ACC112 (cell line): ENCODE measurements around the gene UCN3.

Experiments
- H2AFZ ChIP-seq: fragments of 200-600 bp; sonication (generic); one replicate; pipeline ENCODE4 v1.6.0; 2017; ENCODE audit warnings: antibody characterized with exemption, low read length; ENCODE audit not compliant: unreplicated experiment
- H3K27ac ChIP-seq: fragments of 200-600 bp; sonication (generic); 2 replicates; pipeline ENCODE4 v1.5.1; 2014; ENCODE audit warnings: low read depth, mild to moderate bottlenecking, antibody characterized with exemption, low read length, moderate library complexity
- H3K27me3 ChIP-seq: fragments of 200-600 bp; sonication (generic); 2 replicates; pipeline ENCODE4 v1.6.1; 2014; ENCODE audit warnings: mild to moderate bottlenecking, antibody characterized with exemption, low read length, moderate library complexity, mixed read lengths; ENCODE audit not compliant: insufficient read depth
- H3K36me3 ChIP-seq: fragments of 200-600 bp; sonication (generic); 2 replicates; pipeline ENCODE4 v1.6.1; 2016; ENCODE audit warnings: mild to moderate bottlenecking, antibody characterized with exemption, low read length, moderate library complexity, mixed read lengths; ENCODE audit not compliant: insufficient read depth
- H3K4me1 ChIP-seq: fragments of 200-600 bp; sonication (generic); one replicate; pipeline ENCODE4 v1.6.1; 2016; ENCODE audit warnings: low read length, mixed read lengths; ENCODE audit not compliant: insufficient read depth, unreplicated experiment, control insufficient read depth
- H3K4me3 ChIP-seq: fragments of 200-600 bp; sonication (generic); 2 replicates; pipeline ENCODE4 v1.5.1; 2014; ENCODE audit warnings: mild to moderate bottlenecking, low read depth, low read length
- H3K79me2 ChIP-seq: fragments of 200-600 bp; sonication (generic); one replicate; pipeline ENCODE4 v1.6.0; 2016; ENCODE audit warnings: low read length; ENCODE audit not compliant: control insufficient read depth, unreplicated experiment, insufficient read depth

The UCN3 gene, protein sequence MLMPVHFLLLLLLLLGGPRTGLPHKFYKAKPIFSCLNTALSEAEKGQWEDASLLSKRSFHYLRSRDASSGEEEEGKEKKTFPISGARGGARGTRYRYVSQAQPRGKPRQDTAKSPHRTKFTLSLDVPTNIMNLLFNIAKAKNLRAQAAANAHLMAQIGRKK

DNA sequence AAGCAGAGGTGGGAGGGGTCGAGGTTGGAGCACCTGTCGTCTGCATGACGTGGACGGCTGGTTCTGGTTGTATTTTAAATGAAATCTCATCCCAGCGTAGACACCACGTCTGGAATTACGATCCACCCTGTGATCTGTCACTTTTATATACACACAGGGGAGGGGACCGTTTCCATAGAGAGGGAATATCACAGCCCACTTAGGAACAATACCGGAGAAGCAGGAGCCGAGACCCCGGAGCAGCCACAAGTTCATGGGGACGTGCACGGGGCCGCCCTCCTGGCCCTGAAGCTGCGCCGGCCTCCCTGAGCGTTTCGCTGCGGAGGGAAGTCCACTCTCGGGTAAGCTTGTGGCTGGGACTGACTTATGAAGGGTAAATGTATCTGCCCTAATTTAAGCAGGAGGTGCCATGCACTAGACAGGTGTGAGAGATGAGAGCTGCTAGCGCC is at the start of gene UCN3:
UCN3 (plus strand) TSS at position 77 of the 449 bp plus-strand sequence. CDS start 8,755 bp downstream, outside the sequence.
- no peaks in the 10 kb centered on the region for H3K4me1 ChIP-seq
- H3K27me3 ChIP-seq, result peaks cover 90% of the 10 kb centered on the region
- H3K79me2 ChIP-seq, result no peaks in the 10 kb centered on the region
- H3K27ac ChIP-seq, result no peak within 1 kb of the TSS
- H3K36me3 ChIP-seq, result no peaks in the 10 kb centered on the region
- H2AFZ ChIP-seq, result no peak within 1 kb of the TSS
- no peak within 1 kb of the TSS for H3K4me3 ChIP-seq

DNA sequence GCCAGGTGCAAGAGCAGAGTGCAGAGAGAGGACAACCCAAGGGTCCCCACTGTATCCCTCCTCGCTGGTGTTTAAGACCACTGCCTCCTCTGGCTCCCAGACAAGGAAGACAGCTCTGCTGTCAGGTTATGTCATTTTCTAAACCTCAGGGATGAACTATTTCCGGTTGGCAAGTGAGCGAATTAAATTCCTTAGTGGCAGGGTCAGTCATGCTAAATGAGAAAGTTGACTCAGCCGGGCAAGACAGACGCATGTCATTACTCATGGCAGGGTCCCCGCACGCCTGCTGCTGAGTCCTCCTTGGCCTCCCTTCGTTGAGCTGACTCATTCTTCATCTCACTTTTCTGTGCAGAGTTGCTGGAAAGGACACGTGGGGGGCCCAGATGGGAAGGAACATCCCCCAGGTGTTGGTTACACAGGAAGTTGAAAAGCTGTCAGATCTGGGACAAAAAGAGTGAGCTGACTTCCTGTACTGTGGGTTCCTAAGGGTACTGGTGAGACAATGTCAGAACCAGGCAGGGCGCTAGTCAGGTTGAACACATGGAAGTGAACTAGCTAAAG is 47.1 kb upstream of the UCN3 start:
- Histone ChIP-seq H3K4me1 (peaks cover 15% of the 10 kb centered on the region), H3K27me3 (no peaks in the 10 kb centered on the region), H3K4me3 (no peak overlapping the region), H3K79me2 (no peaks in the 10 kb centered on the region), H2AFZ (peak overlapping the region; percentile 34), H3K27ac (peak overlapping the region; percentile 49), H3K36me3 (no peaks in the 10 kb centered on the region)

DNA sequence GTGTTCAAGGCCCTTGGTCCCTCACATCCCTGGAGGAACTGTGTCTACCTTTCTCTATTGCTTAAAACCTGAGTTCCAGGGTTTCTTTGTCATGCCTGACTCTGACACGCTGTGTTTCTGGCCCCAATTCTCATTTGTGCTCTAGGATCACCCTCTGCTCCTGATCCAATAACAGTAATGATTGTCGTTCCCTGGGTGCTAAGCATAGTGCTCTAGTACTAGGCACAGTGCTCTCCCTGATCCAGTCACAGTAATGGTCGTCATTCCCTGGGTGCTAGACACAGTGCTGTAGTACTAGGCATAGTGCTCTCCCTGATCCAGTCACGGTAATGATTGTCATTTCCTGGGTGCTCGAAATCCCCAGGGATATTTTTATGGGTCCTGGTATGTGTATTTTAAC is 46.6 kb upstream of the UCN3 start:
- Histone ChIP-seq H2AFZ (peak overlapping the region; percentile 34), H3K27me3 (0 out of 2 replicates have a peak, but pooled peaks cover under 1% of the 10 kb centered on the region), H3K36me3 (no peaks in the 10 kb centered on the region), H3K79me2 (no peaks in the 10 kb centered on the region), H3K4me1 (peaks cover 15% of the 10 kb centered on the region), H3K4me3 (no peak overlapping the region), H3K27ac (peak overlapping the region; percentile 46; the same call in 1 of the 2 replicates)

DNA sequence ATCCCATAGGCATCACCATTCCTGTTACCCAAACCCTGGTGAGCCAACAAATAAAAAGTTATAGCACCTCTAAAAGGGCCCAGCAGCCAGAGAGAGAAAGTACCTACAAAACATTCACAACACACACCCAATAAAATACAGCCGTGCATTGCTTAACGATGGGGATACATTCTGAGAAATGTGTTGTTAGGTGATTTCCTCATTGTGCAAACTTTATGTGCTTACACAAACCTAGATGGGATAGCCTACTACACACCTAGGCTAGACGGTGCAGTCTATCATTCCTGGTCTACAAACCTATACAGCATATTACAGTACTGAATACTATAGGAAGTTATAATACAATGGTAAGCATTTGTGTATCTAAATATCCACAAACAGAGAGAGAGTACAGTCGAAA is 44.9 kb upstream of the UCN3 start:
- no peak overlapping the region for H3K4me3 ChIP-seq
- no peaks in the 10 kb centered on the region for H3K36me3 ChIP-seq
- H3K4me1 ChIP-seq, result peaks cover 15% of the 10 kb centered on the region
- peaks cover 7% of the 10 kb centered on the region; the same call in 1 of the 2 replicates for H3K27me3 ChIP-seq
- no peak overlapping the region for H2AFZ ChIP-seq
- no peak overlapping the region for H3K27ac ChIP-seq
- H3K79me2 ChIP-seq, result no peaks in the 10 kb centered on the region

DNA sequence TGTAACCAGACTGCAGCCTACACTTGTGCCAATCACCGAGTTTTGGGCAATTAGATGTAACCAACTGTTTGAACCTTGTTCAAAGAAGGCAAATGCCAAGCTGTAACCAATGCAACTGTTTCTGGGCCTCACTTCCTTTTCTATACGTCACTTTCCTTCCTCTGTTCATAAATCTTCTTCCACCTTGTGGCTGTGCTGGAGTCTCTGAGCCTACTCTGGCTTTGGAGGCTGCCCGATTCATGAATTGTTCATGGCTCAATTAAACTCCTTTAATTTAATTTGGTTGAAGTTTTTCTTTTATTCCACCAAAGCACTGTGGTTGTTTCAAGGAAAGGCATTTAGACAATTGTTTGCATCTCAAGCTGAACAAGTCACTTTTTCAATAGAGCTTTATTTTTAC is 43.5 kb upstream of the UCN3 start:
- Histone ChIP-seq H2AFZ (no peak overlapping the region), H3K79me2 (no peaks in the 10 kb centered on the region), H3K36me3 (no peaks in the 10 kb centered on the region), H3K4me1 (peaks cover 15% of the 10 kb centered on the region), H3K4me3 (no peak overlapping the region), H3K27ac (no peak overlapping the region), H3K27me3 (peaks cover 21% of the 10 kb centered on the region; the same call in 1 of the 2 replicates)

DNA sequence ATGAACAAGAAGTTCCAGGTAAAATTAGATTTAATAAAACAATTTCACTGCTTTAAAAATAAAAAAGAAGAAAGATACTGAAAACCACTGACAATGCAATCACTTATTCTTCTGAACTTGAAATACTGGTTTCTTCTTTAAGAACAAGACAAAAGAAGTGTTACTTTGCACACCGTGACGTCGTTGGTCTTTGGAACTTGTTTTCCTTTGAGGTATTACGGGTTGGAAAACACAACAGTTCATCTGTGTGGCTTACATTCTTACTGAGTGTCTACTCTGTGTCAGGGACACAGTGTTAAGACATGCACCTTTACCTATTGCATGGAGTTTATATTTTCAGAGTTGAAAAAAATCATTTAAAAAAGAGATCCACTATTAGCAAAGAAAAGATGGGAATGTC is 41.3 kb upstream of the UCN3 start:
- Histone ChIP-seq H3K4me1 (no peaks in the 10 kb centered on the region), H3K27me3 (peaks cover 41% of the 10 kb centered on the region), H3K36me3 (no peaks in the 10 kb centered on the region), H2AFZ (no peak overlapping the region), H3K79me2 (no peaks in the 10 kb centered on the region), H3K4me3 (no peak overlapping the region), H3K27ac (no peak overlapping the region)

DNA sequence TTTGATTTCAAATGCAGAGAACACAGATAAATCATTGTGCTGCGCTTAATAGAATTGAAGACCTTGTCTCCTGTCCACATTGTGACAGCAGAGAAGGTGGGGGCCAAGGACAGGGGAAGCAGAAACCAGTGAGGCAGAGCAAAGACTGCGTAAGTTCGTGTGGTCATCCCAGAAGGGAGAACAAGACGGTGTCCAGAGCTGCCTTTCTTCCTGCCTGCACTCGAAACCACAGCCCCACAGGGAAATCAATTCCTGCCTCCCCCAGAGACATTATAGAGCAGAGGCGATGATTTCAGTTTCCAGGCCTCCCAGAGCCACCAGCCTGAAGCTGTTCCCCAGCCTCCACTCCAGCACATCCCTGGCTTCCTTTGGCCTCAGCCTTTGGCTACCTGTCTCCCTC is 39.7 kb upstream of the UCN3 start:
- Histone ChIP-seq H2AFZ (no peak overlapping the region), H3K27ac (no peak overlapping the region), H3K4me3 (no peak overlapping the region), H3K27me3 (peaks cover 56% of the 10 kb centered on the region), H3K4me1 (no peaks in the 10 kb centered on the region), H3K79me2 (no peaks in the 10 kb centered on the region), H3K36me3 (no peaks in the 10 kb centered on the region)

DNA sequence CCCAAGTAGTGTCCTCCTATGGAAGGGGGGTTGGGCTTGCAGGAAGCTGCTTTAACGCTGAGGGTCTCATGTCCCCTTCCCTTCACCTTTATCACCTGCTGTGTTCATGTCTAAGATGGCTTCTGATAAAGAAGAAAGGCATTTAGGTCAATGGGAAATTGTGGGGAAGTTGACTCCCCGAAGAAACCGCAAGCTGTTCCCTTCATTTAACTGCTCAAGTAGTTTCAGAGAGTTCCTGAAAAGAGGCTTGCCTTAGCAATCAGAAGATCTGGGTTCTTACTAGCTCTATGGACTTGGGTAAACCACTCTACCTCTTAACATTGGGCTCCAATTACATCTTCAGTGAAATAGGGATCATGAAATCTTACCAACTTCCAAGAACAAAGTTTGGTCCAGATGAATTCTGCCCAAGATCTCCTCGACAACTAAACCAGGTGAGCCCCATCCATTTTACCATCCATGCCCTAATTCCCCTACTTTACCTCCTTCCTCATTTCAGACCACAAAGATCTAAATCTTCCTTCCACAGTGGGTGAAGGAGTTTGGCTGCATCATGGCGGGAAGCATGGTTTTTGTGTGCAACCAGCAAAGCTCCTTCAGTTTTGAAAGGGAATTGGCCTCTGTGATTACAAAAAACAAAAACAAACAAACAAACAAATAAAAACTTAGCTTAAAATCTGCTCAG is 30.4 kb upstream of the UCN3 start:
- no peaks in the 10 kb centered on the region for H3K79me2 ChIP-seq
- no peaks in the 10 kb centered on the region for H3K4me1 ChIP-seq
- H3K27me3 ChIP-seq, result peaks cover 76% of the 10 kb centered on the region
- no peak overlapping the region for H3K4me3 ChIP-seq
- no peaks in the 10 kb centered on the region for H3K36me3 ChIP-seq
- no peak overlapping the region for H2AFZ ChIP-seq
- no peak overlapping the region for H3K27ac ChIP-seq

DNA sequence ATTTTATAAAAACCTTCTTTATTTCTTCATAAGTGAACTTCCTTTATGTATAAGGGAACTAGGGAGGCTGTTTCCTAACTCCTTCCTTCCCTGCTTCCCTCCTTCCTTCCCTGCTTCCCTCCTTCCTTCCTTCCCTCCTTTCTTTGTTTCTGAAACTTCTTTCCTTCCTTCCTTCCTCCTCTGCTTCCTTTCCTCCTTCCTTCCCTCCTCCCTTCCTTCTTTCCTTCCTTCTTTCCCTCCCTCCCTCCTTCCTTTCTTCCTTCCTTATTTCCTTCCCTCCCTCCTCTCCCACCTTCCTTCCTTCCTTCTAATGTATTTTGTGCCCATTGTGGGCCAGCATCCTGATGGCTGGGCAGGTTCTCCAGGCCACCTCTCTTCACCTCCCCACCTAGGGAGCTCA is 26.8 kb upstream of the UCN3 start:
- H3K79me2 ChIP-seq, result no peaks in the 10 kb centered on the region
- no peak overlapping the region for H3K27ac ChIP-seq
- peaks cover 70% of the 10 kb centered on the region for H3K27me3 ChIP-seq
- no peak overlapping the region for H2AFZ ChIP-seq
- no peak overlapping the region for H3K4me3 ChIP-seq
- H3K36me3 ChIP-seq, result no peaks in the 10 kb centered on the region
- no peaks in the 10 kb centered on the region for H3K4me1 ChIP-seq

DNA sequence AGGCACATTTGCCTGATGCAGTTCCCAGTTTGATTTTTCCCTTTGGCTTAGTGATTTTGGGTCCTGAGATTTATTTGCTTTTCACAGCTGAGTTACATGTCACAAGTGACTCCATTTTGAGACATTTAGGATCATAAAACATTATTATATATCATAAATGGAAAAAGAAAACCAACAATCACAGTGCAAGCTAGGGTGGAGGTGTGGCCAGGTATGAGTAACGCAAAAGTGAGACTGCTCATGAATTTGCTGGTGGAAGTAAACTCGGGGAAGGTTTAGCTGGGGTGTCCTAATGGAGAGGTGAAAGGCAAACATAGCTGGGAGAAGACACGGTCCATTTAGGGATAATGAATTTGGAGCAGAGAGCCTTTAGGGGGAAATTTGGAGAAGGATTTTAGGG is 21.7 kb upstream of the UCN3 start:
- H3K27me3 ChIP-seq, result peaks cover 60% of the 10 kb centered on the region

DNA sequence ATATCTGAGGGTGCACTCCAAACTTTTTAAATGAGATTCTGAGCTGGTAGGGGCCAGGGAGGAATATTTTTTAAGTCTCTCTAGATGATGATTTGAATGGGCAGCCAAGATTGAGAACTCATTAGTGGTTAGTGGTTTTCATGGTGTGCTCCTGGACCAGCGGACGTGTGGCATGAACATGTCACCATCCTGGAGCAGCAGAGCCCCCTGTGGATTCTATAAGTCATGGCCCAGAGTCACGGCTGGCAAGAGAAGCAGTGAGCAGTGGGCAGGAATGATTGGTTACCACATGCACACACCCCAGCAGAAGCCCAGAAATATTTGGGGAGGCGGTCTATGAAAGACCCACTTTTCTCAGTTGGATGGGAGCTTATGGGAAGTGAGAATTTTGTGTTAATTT is 21.2 kb upstream of the UCN3 start:
- Histone ChIP-seq H3K27me3 (peaks cover 60% of the 10 kb centered on the region), H3K36me3 (no peaks in the 10 kb centered on the region), H3K79me2 (no peaks in the 10 kb centered on the region), H3K27ac (no peak overlapping the region), H3K4me3 (no peak overlapping the region), H2AFZ (no peak overlapping the region), H3K4me1 (no peaks in the 10 kb centered on the region)

More for the DNA sequence above, 21.7 kb upstream of the UCN3 start:
- Histone ChIP-seq H3K79me2 (no peaks in the 10 kb centered on the region), H3K4me1 (no peaks in the 10 kb centered on the region), H3K36me3 (no peaks in the 10 kb centered on the region), H3K4me3 (no peak overlapping the region), H2AFZ (no peak overlapping the region), H3K27ac (no peak overlapping the region)
